ENCODE data around the gene ADAMTSL2. TPM values are rescaled to one million over a fixed set of nuclear protein-coding genes. Genes with fewer than 3 reads are reported as not detected.
"Not testable (repeated sequence)": the region's sequence is repeated elsewhere in the genome, so short reads cannot be mapped to it uniquely, and the experiment has no call there.

Gene ADAMTSL2
- total RNA-seq, 1 experiment from 2014 or later: not detected

GRCh38 chr9:133553973-133554713 is 19.6 kb downstream of the ADAMTSL2 start:
- no peak for DNase-seq (ENCODE audit: low read depth)

- DNase-seq (ENCODE audit: low read depth): no peak
Measured at GRCh38 chr9:133554729-133555128, 20.2 kb downstream of the ADAMTSL2 start.

GRCh38 chr9:133556354-133556753 is 21.9 kb downstream of the ADAMTSL2 start:
- no peak for DNase-seq (ENCODE audit: low read depth)

GRCh38 chr9:133557581-133557980 is 23.1 kb downstream of the ADAMTSL2 start:
- DNase-seq (ENCODE audit: low read depth): no peak

GRCh38 chr9:133558191-133559126 is 24.0 kb downstream of the ADAMTSL2 start:
- DNase-seq (ENCODE audit: low read depth): peak; percentile 63

GRCh38 chr9:133560311-133560710 is 25.8 kb downstream of the ADAMTSL2 start:
- no peak for DNase-seq (ENCODE audit: low read depth)

- DNase-seq (ENCODE audit: low read depth): no peak
Measured at GRCh38 chr9:133560944-133561343, 26.4 kb downstream of the ADAMTSL2 start.

- no peak for DNase-seq (ENCODE audit: low read depth)
Measured at GRCh38 chr9:133561976-133562554, 27.6 kb downstream of the ADAMTSL2 start.

GRCh38 chr9:133562611-133563290 is 28.2 kb downstream of the ADAMTSL2 start:
- no peak for DNase-seq (ENCODE audit: low read depth)

GRCh38 chr9:133563291-133563796 is 28.8 kb downstream of the ADAMTSL2 start:
- DNase-seq (ENCODE audit: low read depth): no peak

- DNase-seq (ENCODE audit: low read depth): not testable (repeated sequence)
Measured at GRCh38 chr9:133563814-133564213, 29.3 kb downstream of the ADAMTSL2 start.

GRCh38 chr9:133564451-133565116 is 30.1 kb downstream of the ADAMTSL2 start:
- DNase-seq (ENCODE audit: low read depth): no peak

GRCh38 chr9:133566382-133566781 is 31.9 kb downstream of the ADAMTSL2 start:
- DNase-seq (ENCODE audit: low read depth): no peak

GRCh38 chr9:133566817-133567216 is 32.3 kb downstream of the ADAMTSL2 start:
- DNase-seq (ENCODE audit: low read depth): no peak

GRCh38 chr9:133568186-133568585 is 33.7 kb downstream of the ADAMTSL2 start:
- no peak for DNase-seq (ENCODE audit: low read depth)

- DNase-seq (ENCODE audit: low read depth): no peak
Measured at GRCh38 chr9:133569121-133569785, 34.7 kb downstream of the ADAMTSL2 start.

GRCh38 chr9:133569891-133570690 is 35.6 kb downstream of the ADAMTSL2 start:
- DNase-seq (ENCODE audit: low read depth): no peak

- no peak for DNase-seq (ENCODE audit: low read depth)
Measured at GRCh38 chr9:133570691-133571080, 36.2 kb downstream of the ADAMTSL2 start.

GRCh38 chr9:133571391-133571890 is 36.9 kb downstream of the ADAMTSL2 start:
- no peak for DNase-seq (ENCODE audit: low read depth)
